ENCODE results near the gene NFAT5. TPM values are rescaled to one million over a fixed set of nuclear protein-coding genes. Genes with fewer than 3 reads are reported as not detected.

Gene NFAT5
- total RNA-seq, 2 experiments from 2014 or later: 6.7 to 29.7 TPM

DNA sequence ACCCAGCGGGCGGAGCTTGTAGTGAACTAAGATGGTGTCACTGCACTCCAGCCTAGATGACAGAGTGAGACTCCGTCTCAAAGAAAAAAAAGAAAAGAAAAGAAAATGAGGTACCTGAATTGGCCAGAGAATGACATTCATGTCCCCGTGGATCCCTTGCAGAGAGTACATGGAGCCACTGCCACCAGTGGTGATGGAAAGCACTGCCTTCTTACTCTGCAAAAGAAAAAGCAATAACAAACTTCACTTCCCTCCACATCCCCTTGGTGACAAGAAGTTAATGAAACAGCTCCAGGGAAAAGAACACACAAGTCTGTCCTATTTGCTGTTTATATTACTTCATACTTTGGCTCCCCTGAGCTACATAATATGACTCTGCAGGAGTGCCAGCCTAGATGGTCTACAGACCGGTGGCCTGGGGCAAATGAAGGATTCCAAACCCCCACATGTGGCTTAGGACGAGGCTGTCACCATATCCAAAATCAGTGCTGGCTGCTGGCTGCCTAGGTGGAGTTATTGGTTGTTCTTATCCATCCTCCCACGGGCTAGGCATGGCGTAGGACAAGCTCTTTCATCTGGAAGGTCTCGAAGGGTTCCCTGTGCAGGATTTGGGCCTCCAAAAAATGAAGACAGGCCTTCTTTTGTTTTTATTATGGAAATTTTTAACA lies 147.3 kb downstream of the NFAT5 start:
- no peak overlapping the region for H3K4me3 ChIP-seq (ENCODE audit: low read depth, low read length, poor library complexity, severe bottlenecking)
- no peak overlapping the region for H2AFZ ChIP-seq (ENCODE audit: low read length)
- no peaks in the 10 kb centered on the region for H3K79me2 ChIP-seq (ENCODE audit: insufficient read depth, low read depth, low read length)
- H3K9me3 ChIP-seq (ENCODE audit: low read length): no peaks in the 10 kb centered on the region
- TF ChIP-seq EZH2phosphoT487 (IDR thresholded peaks at IDR 0.05; ENCODE audit: borderline replicate concordance, low read depth, low read length): no peak
- TF ChIP-seq, protein P1, sequence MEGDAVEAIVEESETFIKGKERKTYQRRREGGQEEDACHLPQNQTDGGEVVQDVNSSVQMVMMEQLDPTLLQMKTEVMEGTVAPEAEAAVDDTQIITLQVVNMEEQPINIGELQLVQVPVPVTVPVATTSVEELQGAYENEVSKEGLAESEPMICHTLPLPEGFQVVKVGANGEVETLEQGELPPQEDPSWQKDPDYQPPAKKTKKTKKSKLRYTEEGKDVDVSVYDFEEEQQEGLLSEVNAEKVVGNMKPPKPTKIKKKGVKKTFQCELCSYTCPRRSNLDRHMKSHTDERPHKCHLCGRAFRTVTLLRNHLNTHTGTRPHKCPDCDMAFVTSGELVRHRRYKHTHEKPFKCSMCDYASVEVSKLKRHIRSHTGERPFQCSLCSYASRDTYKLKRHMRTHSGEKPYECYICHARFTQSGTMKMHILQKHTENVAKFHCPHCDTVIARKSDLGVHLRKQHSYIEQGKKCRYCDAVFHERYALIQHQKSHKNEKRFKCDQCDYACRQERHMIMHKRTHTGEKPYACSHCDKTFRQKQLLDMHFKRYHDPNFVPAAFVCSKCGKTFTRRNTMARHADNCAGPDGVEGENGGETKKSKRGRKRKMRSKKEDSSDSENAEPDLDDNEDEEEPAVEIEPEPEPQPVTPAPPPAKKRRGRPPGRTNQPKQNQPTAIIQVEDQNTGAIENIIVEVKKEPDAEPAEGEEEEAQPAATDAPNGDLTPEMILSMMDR (conservative IDR thresholded peaks at IDR 0.05; ENCODE audit: low read length): no peak
- H3K4me1 ChIP-seq (ENCODE audit: insufficient read depth, low read length, poor library complexity, severe bottlenecking): no peaks in the 10 kb centered on the region
- H3K27ac ChIP-seq (ENCODE audit: low read depth, low read length, poor library complexity, severe bottlenecking): no peak overlapping the region
- ChIA-PET POLR2A (interaction anchor here (0.5 kb wide), 1 partner anchor 72 kb away, joined by 3 read pairs; no protein-coding TSS in a partner anchor), CTCF (ENCODE audit: unreplicated experiment) (no interaction called here)
- no peak for DNase-seq (ENCODE audit: low spot score)
- H3K9me2 ChIP-seq (ENCODE audit: insufficient read depth, low read length): no peaks in the 10 kb centered on the region
- H3K36me3 ChIP-seq (ENCODE audit: insufficient read depth, low read length): no peaks in the 10 kb centered on the region
- BruUV-seq (replicated peaks): no TSS peak
- intact Hi-C loops (cut with micrococcal nuclease; ENCODE audit: unreplicated experiment): no loop called here
- H4K20me1 ChIP-seq (ENCODE audit: insufficient read depth, low read length): no peaks in the 10 kb centered on the region
- H3K4me2 ChIP-seq (ENCODE audit: low read length): no peak overlapping the region

DNA sequence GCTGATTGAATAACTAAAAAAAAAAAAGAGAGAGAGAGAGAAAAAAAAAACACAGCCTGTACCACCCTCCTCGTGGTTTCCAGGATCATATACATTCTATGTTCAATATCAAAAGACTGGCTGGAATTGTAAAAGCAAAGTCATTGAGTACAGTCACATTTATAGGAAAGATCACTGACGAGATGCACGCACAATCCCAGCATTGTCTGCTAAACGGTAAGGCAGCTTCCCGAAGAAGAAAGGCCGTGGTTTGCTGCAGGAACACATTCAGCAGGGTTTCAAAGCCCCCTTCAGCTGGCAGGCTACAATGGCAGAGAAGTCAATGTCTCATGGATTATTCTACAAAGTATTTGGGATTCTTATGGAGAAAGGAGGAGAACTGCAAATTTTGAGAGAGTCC lies 151.3 kb downstream of the NFAT5 start:
- intact Hi-C loops (cut with micrococcal nuclease; ENCODE audit: unreplicated experiment): no loop called here
- H3K9me3 ChIP-seq (ENCODE audit: low read length): no peaks in the 10 kb centered on the region
- H3K9me2 ChIP-seq (ENCODE audit: insufficient read depth, low read length): no peaks in the 10 kb centered on the region
- TF ChIP-seq, protein P1 (conservative IDR thresholded peaks at IDR 0.05; ENCODE audit: low read length): no peak
- TF ChIP-seq EZH2phosphoT487 (IDR thresholded peaks at IDR 0.05; ENCODE audit: borderline replicate concordance, low read depth, low read length): no peak
- no peaks in the 10 kb centered on the region for H4K20me1 ChIP-seq (ENCODE audit: insufficient read depth, low read length)
- no peak overlapping the region for H3K4me3 ChIP-seq (ENCODE audit: low read depth, low read length, poor library complexity, severe bottlenecking)
- no peak overlapping the region for H2AFZ ChIP-seq (ENCODE audit: low read length)
- H3K79me2 ChIP-seq (ENCODE audit: insufficient read depth, low read depth, low read length): no peaks in the 10 kb centered on the region
- no peak overlapping the region for H3K27ac ChIP-seq (ENCODE audit: low read depth, low read length, poor library complexity, severe bottlenecking)
- BruUV-seq (replicated peaks): no TSS peak
- ChIA-PET CTCF (ENCODE audit: unreplicated experiment) (no interaction called here), POLR2A (interaction anchor here (0.8 kb wide), 1 partner anchor 10 kb away, joined by 3 read pairs; no protein-coding TSS in a partner anchor)
- H3K4me1 ChIP-seq (ENCODE audit: insufficient read depth, low read length, poor library complexity, severe bottlenecking): no peaks in the 10 kb centered on the region
- no peaks in the 10 kb centered on the region for H3K36me3 ChIP-seq (ENCODE audit: insufficient read depth, low read length)
- DNase-seq (ENCODE audit: low spot score): no peak
- H3K4me2 ChIP-seq (ENCODE audit: low read length): no peak overlapping the region

DNA sequence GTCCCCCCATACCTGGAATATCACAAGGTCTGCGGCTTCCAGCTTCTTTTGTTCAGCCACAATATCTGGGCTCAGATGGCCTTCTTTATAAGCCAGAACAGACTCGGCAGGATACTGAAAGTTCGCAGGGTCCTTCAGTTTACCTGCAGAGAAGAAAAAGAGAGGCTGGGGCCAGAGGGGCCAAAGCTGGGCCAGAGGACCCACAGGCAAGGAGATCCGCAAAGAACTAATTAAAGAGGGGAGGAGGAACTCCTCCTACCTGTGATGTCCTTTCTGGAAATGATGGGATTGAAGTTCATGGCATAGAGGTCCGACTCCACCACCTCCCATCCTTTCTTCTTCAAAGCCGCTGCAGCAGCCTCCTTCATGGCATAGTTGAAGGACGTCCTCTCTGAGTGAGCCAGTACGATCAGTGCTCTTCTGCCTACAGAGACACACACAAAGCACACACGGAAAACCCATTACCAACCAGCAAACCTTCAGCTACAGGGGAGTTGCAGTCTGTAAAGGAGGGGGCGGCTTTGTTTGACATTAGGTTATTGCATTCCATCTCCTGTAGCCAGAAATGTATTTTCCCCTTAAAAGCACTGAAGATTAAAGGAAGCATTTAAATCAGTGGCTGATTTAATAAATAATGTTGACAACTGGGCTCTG lies 152.5 kb downstream of the NFAT5 start:
- CTCF ChIA-PET (ENCODE audit: unreplicated experiment): no interaction called here
- Histone ChIP-seq H3K27ac (ENCODE audit: low read depth, low read length, poor library complexity, severe bottlenecking) (no peak overlapping the region), H3K9me3 (ENCODE audit: low read length) (no peaks in the 10 kb centered on the region), H3K79me2 (ENCODE audit: insufficient read depth, low read depth, low read length) (no peaks in the 10 kb centered on the region), H4K20me1 (ENCODE audit: insufficient read depth, low read length) (no peaks in the 10 kb centered on the region), H2AFZ (ENCODE audit: low read length) (no peak overlapping the region), H3K4me2 (ENCODE audit: low read length) (no peak overlapping the region), H3K4me3 (ENCODE audit: low read depth, low read length, poor library complexity, severe bottlenecking) (no peak overlapping the region), H3K36me3 (ENCODE audit: insufficient read depth, low read length) (no peaks in the 10 kb centered on the region), H3K9me2 (ENCODE audit: insufficient read depth, low read length) (no peaks in the 10 kb centered on the region), H3K4me1 (ENCODE audit: insufficient read depth, low read length, poor library complexity, severe bottlenecking) (no peaks in the 10 kb centered on the region)
- intact Hi-C loops (cut with micrococcal nuclease; ENCODE audit: unreplicated experiment): no loop called here
- TF ChIP-seq EZH2phosphoT487 (IDR thresholded peaks at IDR 0.05; ENCODE audit: borderline replicate concordance, low read depth, low read length): no peak
- no TSS peak for BruUV-seq (replicated peaks)
- POLR2A ChIA-PET: interaction anchor here (0.8 kb wide), 1 partner anchor 9 kb away, joined by 3 read pairs; no protein-coding TSS in a partner anchor
- DNase-seq (ENCODE audit: low spot score): no peak
